ENCODE measurements around the gene AUH. TPM values are rescaled to one million over a fixed set of nuclear protein-coding genes. Genes with fewer than 3 reads are reported as not detected.

The AUH gene
- total and polyA plus RNA-seq, 4 experiments from 2014 or later = 9.9 to 25.2 (median 20.7) TPM

DNA sequence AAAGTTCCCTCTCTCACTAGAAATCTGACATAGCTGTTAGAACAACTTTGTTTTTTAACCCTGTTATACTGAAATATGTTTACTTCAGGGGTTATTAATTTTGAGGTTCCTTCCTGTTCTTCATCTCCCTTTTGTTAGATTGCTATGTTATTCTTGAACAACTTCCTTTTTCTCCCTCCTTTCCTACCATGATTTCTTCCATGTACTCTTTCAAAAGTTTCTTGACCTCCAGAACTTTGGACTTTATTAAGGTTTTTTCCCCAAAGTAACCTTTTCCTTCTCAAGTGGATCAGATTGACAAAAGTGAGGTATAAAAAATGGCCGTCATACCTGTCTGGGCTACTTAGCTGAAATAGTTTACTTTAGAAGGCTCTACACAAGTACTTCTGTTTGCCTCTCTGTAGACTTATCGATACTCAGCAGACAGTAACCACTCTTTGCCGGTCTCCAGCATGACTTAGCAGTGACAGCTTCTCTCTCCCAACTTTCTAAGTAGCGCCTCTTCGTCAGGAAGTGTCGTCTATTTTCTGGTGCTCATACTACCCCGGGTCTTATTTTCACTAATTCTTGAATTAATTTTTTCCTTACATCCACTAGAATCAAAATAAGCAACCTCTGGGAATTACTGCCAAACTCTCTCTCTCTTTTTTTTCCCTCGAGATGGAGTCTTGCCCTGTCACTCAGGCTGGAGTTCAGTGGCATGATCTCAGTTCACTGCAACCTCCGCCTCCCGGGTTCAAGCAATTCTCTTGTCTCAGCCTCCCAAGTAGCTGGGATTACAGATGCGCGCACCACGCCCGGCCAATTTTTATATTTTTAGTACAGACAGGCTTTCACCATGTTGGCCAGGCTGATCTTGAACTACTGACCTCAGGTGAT, 42.2 kb upstream of the AUH start:
- Histone ChIP-seq H3K36me3 (ENCODE audit: insufficient read depth, low read length) (no peaks in the 10 kb centered on the region), H3K27me3 (ENCODE audit: insufficient read depth, low read length) (no peaks in the 10 kb centered on the region), H3K9me3 (ENCODE audit: control insufficient read depth in 1 of 2, low read length in 2 of 2) (no peaks in the 10 kb centered on the region), H3K4me3 (ENCODE audit: low read length in 2 of 2) (no peak overlapping the region), H3K4me1 (ENCODE audit: insufficient read depth, low read length) (no peaks in the 10 kb centered on the region), H3K27ac (ENCODE audit: low read depth, low read length) (no peak overlapping the region)
- Mint-ChIP-seq H3K36me3 (peaks cover 0 to under 1% of the 10 kb centered on the region in 2 donors), H3K27me3 (peaks cover 2 to 4% of the 10 kb centered on the region in 2 donors), H3K4me3 (no peak overlapping the region), H3K4me1 (peaks cover 0 to 2% (median 0%) of the 10 kb centered on the region in 4 donors), H3K9me3 (no peaks in the 10 kb centered on the region), H3K27ac (no peak overlapping the region)
- intact Hi-C loops (cut with micrococcal nuclease) = no loop called here
- no peak for DNase-seq
- POLR2A ChIA-PET (ENCODE audit: partially characterized antibody) = no interaction called here
- CTCF ChIA-PET (ENCODE audit: partially characterized antibody) = no interaction called here

GRCh38 chr9:91398926-91399325, 37.2 kb upstream of the AUH start:
- Histone ChIP-seq H3K4me3 (ENCODE audit: low read length in 2 of 2) (no peak overlapping the region), H3K9me3 (ENCODE audit: control insufficient read depth in 1 of 2, low read length in 2 of 2) (no peaks in the 10 kb centered on the region), H3K27me3 (ENCODE audit: insufficient read depth, low read length) (no peaks in the 10 kb centered on the region), H3K4me1 (ENCODE audit: insufficient read depth, low read length) (peaks cover 4% of the 10 kb centered on the region), H3K27ac (ENCODE audit: low read depth, low read length) (no peak overlapping the region), H3K36me3 (ENCODE audit: insufficient read depth, low read length) (no peaks in the 10 kb centered on the region)
- Mint-ChIP-seq H3K27me3 (peaks cover 3 to 6% of the 10 kb centered on the region in 2 donors), H3K27ac (no peak overlapping the region), H3K4me1 (peaks cover 5 to 9% (median 8%) of the 10 kb centered on the region in 4 donors), H3K4me3 (no peak overlapping the region), H3K36me3 (no peaks in the 10 kb centered on the region), H3K9me3 (no peaks in the 10 kb centered on the region)
- intact Hi-C loops (cut with micrococcal nuclease) = no loop called here
- ChIA-PET POLR2A (ENCODE audit: partially characterized antibody) (no interaction called here), CTCF (ENCODE audit: partially characterized antibody) (no interaction called here)
- DNase-seq = no peak

DNA sequence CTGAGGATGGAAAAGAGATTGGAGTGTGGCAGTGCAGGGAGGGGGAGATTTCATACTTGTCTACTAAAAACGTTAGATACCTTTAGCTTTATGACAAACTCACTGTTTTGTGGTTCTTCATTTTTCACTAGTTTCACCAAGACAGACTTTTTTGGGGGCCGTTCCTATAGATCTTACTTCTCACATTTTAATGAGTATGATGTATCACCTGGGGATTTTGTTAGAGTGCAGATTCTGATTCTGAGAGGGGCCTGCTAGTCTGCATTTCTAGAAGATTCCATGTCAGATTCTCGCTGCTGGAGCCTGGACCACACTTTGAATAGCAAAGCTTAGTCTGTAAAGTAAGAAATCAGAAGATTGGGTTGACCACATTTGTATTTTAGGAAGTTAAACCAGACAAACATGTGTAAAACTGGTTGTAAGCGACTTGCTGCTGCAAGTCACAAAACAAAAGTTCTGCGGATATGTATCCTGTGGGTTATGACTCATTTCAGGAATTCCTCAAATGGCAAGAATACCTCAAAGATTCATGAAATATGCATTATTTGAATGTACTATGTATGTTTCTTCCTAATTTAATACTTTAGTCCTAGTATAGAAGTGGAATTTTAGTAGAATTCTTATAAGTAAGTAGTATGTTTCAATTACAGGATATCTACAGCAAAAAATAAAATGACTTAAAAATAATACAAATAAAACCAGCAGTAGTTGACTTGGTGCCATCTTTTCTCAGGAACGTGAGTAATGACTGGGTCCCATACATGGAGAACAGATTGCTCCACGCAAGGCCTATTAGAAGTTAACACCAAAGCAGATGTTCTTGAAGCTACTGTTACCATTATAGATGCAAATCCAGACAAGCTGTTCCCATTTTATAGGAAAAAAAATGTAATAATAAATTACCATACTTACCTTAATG, 34.1 kb upstream of the AUH start:
- CTCF ChIA-PET (ENCODE audit: partially characterized antibody) = no interaction called here
- POLR2A ChIA-PET (ENCODE audit: partially characterized antibody) = no interaction called here
- Histone ChIP-seq H3K36me3 (ENCODE audit: insufficient read depth, low read length) (no peaks in the 10 kb centered on the region), H3K27ac (ENCODE audit: low read depth, low read length) (no peak overlapping the region), H3K27me3 (ENCODE audit: insufficient read depth, low read length) (no peaks in the 10 kb centered on the region), H3K9me3 (ENCODE audit: control insufficient read depth in 1 of 2, low read length in 2 of 2) (no peaks in the 10 kb centered on the region), H3K4me3 (ENCODE audit: low read length in 2 of 2) (no peak overlapping the region), H3K4me1 (ENCODE audit: insufficient read depth, low read length) (peaks cover 4% of the 10 kb centered on the region)
- Mint-ChIP-seq H3K9me3 (no peaks in the 10 kb centered on the region), H3K36me3 (no peaks in the 10 kb centered on the region), H3K27me3 (peaks cover 0 to 6% of the 10 kb centered on the region in 2 donors), H3K4me1 (peaks cover 5 to 9% (median 8%) of the 10 kb centered on the region in 4 donors), H3K4me3 (peak overlapping the region in 2 of 8 donors; percentile 36 to 46), H3K27ac (no peak overlapping the region)
- DNase-seq = no peak
- intact Hi-C loops (cut with micrococcal nuclease) = no loop called here

GRCh38 chr9:91395106-91395552, 33.4 kb upstream of the AUH start:
- no peak for DNase-seq
- H3K27me3 ChIP-seq (ENCODE audit: insufficient read depth, low read length) = no peaks in the 10 kb centered on the region
- peaks cover 4% of the 10 kb centered on the region for H3K4me1 ChIP-seq (ENCODE audit: insufficient read depth, low read length)
- peaks cover 5 to 9% (median 8%) of the 10 kb centered on the region in 4 donors for H3K4me1 Mint-ChIP-seq
- H3K27ac ChIP-seq (ENCODE audit: low read depth, low read length) = no peak overlapping the region
- peaks cover 0 to 6% of the 10 kb centered on the region in 2 donors for H3K27me3 Mint-ChIP-seq
- no peaks in the 10 kb centered on the region for H3K36me3 Mint-ChIP-seq
- no peaks in the 10 kb centered on the region for H3K9me3 ChIP-seq (ENCODE audit: control insufficient read depth in 1 of 2, low read length in 2 of 2)
- H3K36me3 ChIP-seq (ENCODE audit: insufficient read depth, low read length) = no peaks in the 10 kb centered on the region
- no peak overlapping the region for H3K4me3 ChIP-seq (ENCODE audit: low read length in 2 of 2)
- ChIA-PET POLR2A (ENCODE audit: partially characterized antibody) (no interaction called here), CTCF (ENCODE audit: partially characterized antibody) (no interaction called here)
- peak overlapping the region in 1 of 8 donors; percentile 36 for H3K4me3 Mint-ChIP-seq
- peak overlapping the region in 1 of 7 donors; percentile 32 for H3K27ac Mint-ChIP-seq
- intact Hi-C loops (cut with micrococcal nuclease) = no loop called here
- H3K9me3 Mint-ChIP-seq = no peaks in the 10 kb centered on the region

- intact Hi-C loops (cut with micrococcal nuclease) = no loop called here
- H3K9me3 ChIP-seq (ENCODE audit: control insufficient read depth in 1 of 2, low read length in 2 of 2) = no peaks in the 10 kb centered on the region
These were observed 32.1 kb upstream of the AUH start for GRCh38 chr9:91393826-91394225.

GRCh38 chr9:91392435-91392834, 30.7 kb upstream of the AUH start:
- H3K4me3 ChIP-seq (ENCODE audit: low read length in 2 of 2) = no peak overlapping the region
- intact Hi-C loops (cut with micrococcal nuclease) = no loop called here
- no peak overlapping the region for H3K27ac ChIP-seq (ENCODE audit: low read depth, low read length)
- Mint-ChIP-seq H3K36me3 (no peaks in the 10 kb centered on the region), H3K27ac (no peak overlapping the region), H3K4me1 (peaks cover 5 to 9% (median 7%) of the 10 kb centered on the region in 4 donors), H3K27me3 (peaks cover 0 to 3% of the 10 kb centered on the region in 2 donors), H3K4me3 (no peak overlapping the region), H3K9me3 (no peaks in the 10 kb centered on the region)
- peaks cover 4% of the 10 kb centered on the region for H3K4me1 ChIP-seq (ENCODE audit: insufficient read depth, low read length)
- H3K36me3 ChIP-seq (ENCODE audit: insufficient read depth, low read length) = no peaks in the 10 kb centered on the region
- ChIA-PET CTCF (ENCODE audit: partially characterized antibody) (no interaction called here), POLR2A (ENCODE audit: partially characterized antibody) (no interaction called here)
- no peaks in the 10 kb centered on the region for H3K27me3 ChIP-seq (ENCODE audit: insufficient read depth, low read length)
- no peak for DNase-seq
- H3K9me3 ChIP-seq (ENCODE audit: control insufficient read depth in 1 of 2, low read length in 2 of 2) = no peaks in the 10 kb centered on the region

More at GRCh38 chr9:91393826-91394225, 32.1 kb upstream of the AUH start:
- Mint-ChIP-seq H3K9me3 (no peaks in the 10 kb centered on the region), H3K27ac (no peak overlapping the region), H3K27me3 (peaks cover 0 to 5% of the 10 kb centered on the region in 2 donors), H3K4me3 (no peak overlapping the region), H3K36me3 (no peaks in the 10 kb centered on the region), H3K4me1 (peaks cover 5 to 9% (median 8%) of the 10 kb centered on the region in 4 donors)
- H3K27me3 ChIP-seq (ENCODE audit: insufficient read depth, low read length) = no peaks in the 10 kb centered on the region
- ChIA-PET CTCF (ENCODE audit: partially characterized antibody) (interaction anchor here (0.7 kb wide), 1 partner anchor 8 kb away, joined by 4 read pairs; no protein-coding TSS in a partner anchor), POLR2A (ENCODE audit: partially characterized antibody) (no interaction called here)
- H3K36me3 ChIP-seq (ENCODE audit: insufficient read depth, low read length) = no peaks in the 10 kb centered on the region
- H3K4me3 ChIP-seq (ENCODE audit: low read length in 2 of 2) = no peak overlapping the region
- no peak for DNase-seq
- H3K27ac ChIP-seq (ENCODE audit: low read depth, low read length) = no peak overlapping the region
- peaks cover 4% of the 10 kb centered on the region for H3K4me1 ChIP-seq (ENCODE audit: insufficient read depth, low read length)

DNA sequence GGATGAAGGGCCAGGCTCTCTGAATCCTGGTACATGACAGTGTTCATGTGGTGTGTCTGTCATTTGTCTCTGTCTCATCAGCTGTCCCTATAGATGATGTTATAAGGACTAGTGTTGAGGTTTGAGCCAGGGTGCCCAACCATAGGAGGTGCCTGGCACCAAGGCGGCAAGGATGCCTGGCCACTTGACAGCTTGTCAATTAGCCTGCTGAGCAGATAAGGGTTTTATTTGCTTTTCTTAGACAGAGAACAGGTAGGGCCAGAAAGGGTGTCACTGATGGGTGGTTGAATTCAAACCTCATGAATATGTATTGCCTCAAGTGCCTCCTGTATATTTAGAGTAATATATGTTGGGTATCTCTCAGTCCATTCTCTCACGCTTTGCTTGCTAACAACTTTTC, 30.1 kb upstream of the AUH start:
- H3K27me3 ChIP-seq (ENCODE audit: insufficient read depth, low read length) = no peaks in the 10 kb centered on the region
- no peak overlapping the region for H3K4me3 ChIP-seq (ENCODE audit: low read length in 2 of 2)
- H3K36me3 ChIP-seq (ENCODE audit: insufficient read depth, low read length) = no peaks in the 10 kb centered on the region
- peaks cover 4% of the 10 kb centered on the region for H3K4me1 ChIP-seq (ENCODE audit: insufficient read depth, low read length)
- Mint-ChIP-seq H3K27ac (no peak overlapping the region), H3K27me3 (peaks cover 0 to 3% of the 10 kb centered on the region in 2 donors), H3K4me1 (peaks cover 5 to 9% (median 7%) of the 10 kb centered on the region in 4 donors), H3K4me3 (no peak overlapping the region), H3K9me3 (no peaks in the 10 kb centered on the region), H3K36me3 (no peaks in the 10 kb centered on the region)
- intact Hi-C loops (cut with micrococcal nuclease) = no loop called here
- ChIA-PET POLR2A (ENCODE audit: partially characterized antibody) (no interaction called here), CTCF (ENCODE audit: partially characterized antibody) (no interaction called here)
- no peak for DNase-seq
- H3K27ac ChIP-seq (ENCODE audit: low read depth, low read length) = no peak overlapping the region
- no peaks in the 10 kb centered on the region for H3K9me3 ChIP-seq (ENCODE audit: control insufficient read depth in 1 of 2, low read length in 2 of 2)

All from CD4-positive, alpha-beta memory T cell (primary cell).